Peyer's patch (tissue), 4 donors: ENCODE data around the gene RCN2. TPM values are rescaled to one million over a fixed set of nuclear protein-coding genes. Genes with fewer than 3 reads are reported as not detected.

Source experiments
- DNase-seq, 3 donors: peaks; one replicate each; pipeline ENCODE4 v3.0.0-alpha.2; 2017 to 2019
- H3K27ac ChIP-seq, 4 donors: fragments of 200-600 bp; sonication (generic); one replicate each; pipeline ENCODE4 v1.5.1; 2016 to 2019
- H3K27me3 ChIP-seq, 2 donors: fragments of 200-600 bp; sonication (generic); one replicate each; pipeline ENCODE4 v1.5.1; 2019
- H3K36me3 ChIP-seq, 3 donors: fragments of 200-600 bp; sonication (generic); one replicate each; pipeline ENCODE4 v1.5.1; 2016 to 2019
- H3K4me1 ChIP-seq, 4 donors: fragments of 200-600 bp; sonication (generic); one replicate each; pipeline ENCODE4 v1.5.1; 2016 to 2019
- H3K4me3 ChIP-seq, 4 donors: fragments of 200-600 bp; sonication (generic); 1 replicate in 3 of 4; 2 replicates in 1 of 4; pipeline ENCODE4 v1.5.1; 2016 to 2019; ENCODE audit warnings: mild to moderate bottlenecking in 1 of 4
- H3K9me3 ChIP-seq, 4 donors: fragments of 200-600 bp; sonication (generic); one replicate each; pipeline ENCODE4 v1.5.1; 2016 to 2019; ENCODE audit warnings: mild to moderate bottlenecking in 1 of 4
- POLR2A ChIP-seq, 2 donors: fragments of 450-650 bp; IDR thresholded peaks; one replicate each; pipeline ENCODE4 v1.5.1; 2017; ENCODE audit warnings: antibody characterized with exemption in 2 of 2, mild to moderate bottlenecking in 2 of 2, moderate library complexity in 2 of 2
- total RNA-seq, 4 donors: library from RNA; depleted of rRNA; stranded (reverse); fragments of >200 nt; gene quantifications; one replicate each; pipeline ENCODE4 v1.1.0, GENCODE V29; 2016
- TF ChIP-seq, protein P1 (sequence below), 6 experiments: fragments of 450-650 bp in 4 of 6; fragments of 200-600 bp in 2 of 6; sonication (generic) in 1 of 6; IDR thresholded peaks; one replicate each; pipeline ENCODE4 v1.5.1; 2017 to 2019; ENCODE audit warnings: antibody characterized with exemption in 6 of 6, mild to moderate bottlenecking in 3 of 6, moderate library complexity in 1 of 6

Gene RCN2
- total RNA-seq, 4 donors from 2014 or later, result 9.3 to 21.9 (median 20.1) TPM

DNA sequence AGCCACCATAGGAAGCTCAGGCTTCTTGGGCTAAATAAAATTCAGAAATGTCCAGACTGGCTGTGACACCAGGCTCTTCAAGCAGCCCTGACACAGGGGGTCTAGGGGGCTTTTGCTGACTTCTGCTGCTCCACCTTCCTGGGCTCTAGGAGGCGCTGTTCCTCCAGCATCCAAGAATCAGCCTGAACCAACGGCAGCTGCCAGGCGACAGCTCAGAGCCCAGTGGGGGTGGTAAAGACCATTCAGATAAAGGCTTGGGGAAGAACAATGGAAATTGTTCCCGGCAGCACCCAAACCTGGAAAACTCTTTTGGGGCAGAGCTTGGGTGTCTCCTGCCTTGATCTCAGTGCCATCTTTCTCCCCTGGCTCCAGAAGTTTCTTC, 41.8 kb downstream of the RCN2 start:
- Histone ChIP-seq H3K4me1 (peaks cover 0 to 6% (median 0%) of the 10 kb centered on the region in 4 donors), H3K4me3 (no peak overlapping the region), H3K9me3 (no peaks in the 10 kb centered on the region), H3K27me3 (no peaks in the 10 kb centered on the region), H3K36me3 (no peaks in the 10 kb centered on the region), H3K27ac (no peak overlapping the region)
- DNase-seq, result peak in 2 of 3 donors; percentile 52 to 70
- TF ChIP-seq, protein P1, sequence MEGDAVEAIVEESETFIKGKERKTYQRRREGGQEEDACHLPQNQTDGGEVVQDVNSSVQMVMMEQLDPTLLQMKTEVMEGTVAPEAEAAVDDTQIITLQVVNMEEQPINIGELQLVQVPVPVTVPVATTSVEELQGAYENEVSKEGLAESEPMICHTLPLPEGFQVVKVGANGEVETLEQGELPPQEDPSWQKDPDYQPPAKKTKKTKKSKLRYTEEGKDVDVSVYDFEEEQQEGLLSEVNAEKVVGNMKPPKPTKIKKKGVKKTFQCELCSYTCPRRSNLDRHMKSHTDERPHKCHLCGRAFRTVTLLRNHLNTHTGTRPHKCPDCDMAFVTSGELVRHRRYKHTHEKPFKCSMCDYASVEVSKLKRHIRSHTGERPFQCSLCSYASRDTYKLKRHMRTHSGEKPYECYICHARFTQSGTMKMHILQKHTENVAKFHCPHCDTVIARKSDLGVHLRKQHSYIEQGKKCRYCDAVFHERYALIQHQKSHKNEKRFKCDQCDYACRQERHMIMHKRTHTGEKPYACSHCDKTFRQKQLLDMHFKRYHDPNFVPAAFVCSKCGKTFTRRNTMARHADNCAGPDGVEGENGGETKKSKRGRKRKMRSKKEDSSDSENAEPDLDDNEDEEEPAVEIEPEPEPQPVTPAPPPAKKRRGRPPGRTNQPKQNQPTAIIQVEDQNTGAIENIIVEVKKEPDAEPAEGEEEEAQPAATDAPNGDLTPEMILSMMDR (IDR thresholded peaks at IDR 0.05), result peak in 5 of 6 experiments; percentile 24 to 53 (median 44)
- TF ChIP-seq POLR2A (IDR thresholded peaks at IDR 0.05), result no peak

DNA sequence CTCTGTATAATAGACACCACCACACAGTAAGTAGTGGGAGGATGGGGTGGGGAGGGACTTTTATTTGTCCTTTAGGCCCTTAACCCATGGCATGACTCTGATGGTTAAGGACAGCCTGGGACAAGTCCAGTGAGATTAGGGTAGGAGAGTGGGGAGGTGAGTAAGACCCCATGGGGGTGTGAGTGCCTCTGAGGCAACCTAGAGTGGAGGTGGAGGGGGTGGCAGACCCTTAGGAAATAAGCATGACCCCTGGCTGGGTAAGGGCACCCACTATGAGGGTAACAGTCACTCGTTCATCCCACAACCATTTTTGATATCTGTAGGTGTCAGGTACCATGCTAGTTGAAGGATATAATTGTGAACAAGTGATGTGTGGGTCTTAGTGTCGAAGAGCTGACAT, 42.4 kb downstream of the RCN2 start:
- peaks cover 0 to 6% (median 0%) of the 10 kb centered on the region in 4 donors for H3K4me1 ChIP-seq
- TF ChIP-seq POLR2A (IDR thresholded peaks at IDR 0.05), result no peak
- TF ChIP-seq, protein P1 (IDR thresholded peaks at IDR 0.05), result no peak
- DNase-seq, result no peak
- H3K4me3 ChIP-seq, result no peak overlapping the region
- no peak overlapping the region for H3K27ac ChIP-seq
- no peaks in the 10 kb centered on the region for H3K27me3 ChIP-seq
- no peaks in the 10 kb centered on the region for H3K9me3 ChIP-seq
- no peaks in the 10 kb centered on the region for H3K36me3 ChIP-seq

DNA sequence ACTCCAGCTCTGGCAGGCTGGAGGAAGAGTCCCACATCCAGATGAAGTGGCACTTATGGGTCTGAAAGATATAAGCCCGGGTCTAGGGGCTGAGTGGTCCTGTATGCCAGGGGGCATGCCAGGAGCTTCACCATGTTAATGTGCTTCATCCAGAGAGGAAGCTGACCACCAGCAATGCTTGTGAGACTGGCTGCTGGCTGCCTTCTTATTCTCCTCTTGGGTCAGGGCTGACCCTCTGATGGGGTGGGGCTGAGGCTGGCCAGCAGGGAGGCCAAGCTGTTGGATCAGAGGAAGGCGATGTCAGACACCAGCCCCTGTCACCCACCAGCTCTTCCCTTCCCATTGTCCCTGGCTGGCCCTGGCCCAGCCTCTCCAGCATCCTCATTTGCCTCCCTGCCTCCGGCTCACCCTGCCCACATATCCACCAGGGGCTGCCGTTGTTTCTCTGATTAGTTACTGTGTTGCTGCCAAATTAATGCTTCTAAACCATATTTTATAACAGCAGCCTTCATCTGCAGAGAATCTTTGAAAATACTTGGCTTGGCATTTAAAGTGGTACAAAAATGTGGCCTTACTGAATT, 43.0 kb downstream of the RCN2 start:
- no peak for DNase-seq
- peaks cover 0 to 6% (median 0%) of the 10 kb centered on the region in 4 donors for H3K4me1 ChIP-seq
- H3K4me3 ChIP-seq, result no peak overlapping the region
- no peak for TF ChIP-seq POLR2A (IDR thresholded peaks at IDR 0.05)
- TF ChIP-seq, protein P1 (IDR thresholded peaks at IDR 0.05), result no peak
- no peak overlapping the region for H3K27ac ChIP-seq
- no peaks in the 10 kb centered on the region for H3K27me3 ChIP-seq
- H3K36me3 ChIP-seq, result no peaks in the 10 kb centered on the region
- H3K9me3 ChIP-seq, result no peaks in the 10 kb centered on the region

DNA sequence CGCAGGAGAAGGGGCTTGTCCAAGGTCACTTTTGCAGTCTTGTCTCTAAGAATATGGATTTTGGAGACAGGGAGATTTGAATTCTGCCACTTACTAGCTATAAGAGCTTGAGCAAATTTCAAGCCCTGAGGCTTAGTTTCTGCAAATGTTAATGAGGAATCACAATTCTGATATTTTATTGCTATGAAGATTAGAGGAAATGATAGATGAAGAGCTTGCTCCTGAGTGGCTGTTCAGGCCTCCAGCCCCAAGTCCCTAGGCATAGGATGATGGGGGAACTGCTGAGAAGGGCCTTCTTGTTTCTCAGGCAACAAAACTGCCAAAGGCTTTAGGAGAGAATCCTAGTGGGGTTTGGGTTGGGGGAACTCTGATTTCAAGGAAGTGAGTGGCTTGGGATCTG, 44.6 kb downstream of the RCN2 start:
- TF ChIP-seq, protein P1 (IDR thresholded peaks at IDR 0.05), result no peak
- TF ChIP-seq POLR2A (IDR thresholded peaks at IDR 0.05), result no peak
- Histone ChIP-seq H3K4me3 (no peak overlapping the region), H3K9me3 (no peaks in the 10 kb centered on the region), H3K27ac (no peak overlapping the region), H3K4me1 (peaks cover 0 to 6% (median 0%) of the 10 kb centered on the region in 4 donors), H3K27me3 (no peaks in the 10 kb centered on the region), H3K36me3 (no peaks in the 10 kb centered on the region)
- DNase-seq, result no peak

DNA sequence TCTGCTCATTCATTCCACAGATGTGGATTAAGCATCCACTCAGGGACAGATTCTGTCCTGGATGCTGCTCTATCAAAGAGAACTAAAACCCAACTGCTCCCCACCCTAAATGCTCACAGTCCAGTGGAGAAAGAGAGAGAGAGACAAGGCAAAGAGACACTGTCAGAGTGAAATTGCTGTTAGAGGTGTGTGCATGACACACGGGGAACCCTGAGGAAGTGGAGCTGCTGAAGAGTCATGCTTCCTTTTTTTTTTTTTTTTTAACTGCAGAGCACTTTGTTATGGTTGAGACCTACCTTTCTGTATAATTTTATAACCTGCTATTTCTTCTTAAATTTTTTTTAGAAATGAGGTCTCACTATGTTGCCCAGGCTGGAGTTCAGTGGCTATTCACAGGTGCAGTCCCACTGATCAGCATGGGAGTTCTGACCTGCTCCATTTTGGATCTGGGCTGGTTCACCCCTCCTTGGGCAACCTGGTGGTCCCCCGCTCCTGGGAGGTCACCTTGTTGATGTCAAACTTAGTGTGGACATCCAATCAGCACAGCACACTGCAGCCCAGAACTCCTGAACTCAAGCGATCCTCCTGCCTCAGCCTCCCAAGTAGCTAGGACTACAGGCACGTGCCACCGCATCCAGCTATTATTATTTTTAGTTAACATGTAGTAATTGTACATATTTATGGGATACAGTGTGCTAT, 45.2 kb downstream of the RCN2 start:
- H3K36me3 ChIP-seq, result no peaks in the 10 kb centered on the region
- H3K27ac ChIP-seq, result no peak overlapping the region
- no peak for DNase-seq
- H3K4me1 ChIP-seq, result peaks cover 0 to 6% (median 0%) of the 10 kb centered on the region in 4 donors
- H3K9me3 ChIP-seq, result no peaks in the 10 kb centered on the region
- no peak overlapping the region for H3K4me3 ChIP-seq
- H3K27me3 ChIP-seq, result no peaks in the 10 kb centered on the region
- TF ChIP-seq POLR2A (IDR thresholded peaks at IDR 0.05), result no peak
- TF ChIP-seq, protein P1 (IDR thresholded peaks at IDR 0.05), result no peak
